Keratinocyte (primary cell): ENCODE results near the gene NEAT1. TPM values are rescaled to one million over a fixed set of nuclear protein-coding genes. Genes with fewer than 3 reads are reported as not detected.

ENCODE experiments used
- DNase-seq: peaks from one replicate; pipeline ENCODE4 v3.0.0-alpha.2; 2011; ENCODE audit warnings: low read depth, missing footprints, low spot score
- FAIRE-seq: peaks from 2 replicates; lab custom pipeline; 2011; peaks lifted over from hg19 to GRCh38; lab: Jason Lieb, UNC
- H2AFZ ChIP-seq: 2 replicates; pipeline ENCODE4 v1.6.0; 2012; ENCODE audit warnings: low read length, control low read depth, inconsistent platforms; ENCODE audit not compliant: control insufficient read depth
- H3K27ac ChIP-seq: 2 replicates; pipeline ENCODE4 v1.5.1; 2011; ENCODE audit warnings: low read length; ENCODE audit not compliant: control insufficient read depth, insufficient read depth
- H3K27me3 ChIP-seq: 3 replicates; pipeline ENCODE4 v1.6.0; 2011; ENCODE audit warnings: low read length; ENCODE audit not compliant: control insufficient read depth, insufficient read depth; ENCODE audit errors: extremely low read depth
- H3K36me3 ChIP-seq, 2 experiments: 2 replicates in 1 of 2; 3 replicates in 1 of 2; pipeline ENCODE4 v1.5.1; 2011; ENCODE audit warnings: low read length in 2 of 2, mild to moderate bottlenecking in 1 of 2; ENCODE audit not compliant: control insufficient read depth in 2 of 2, insufficient read depth in 2 of 2; ENCODE audit errors: extremely low read depth in 1 of 2
- H3K4me1 ChIP-seq: 3 replicates; pipeline ENCODE4 v1.5.1; 2011; ENCODE audit warnings: low read length; ENCODE audit not compliant: control insufficient read depth, insufficient read depth; ENCODE audit errors: extremely low read depth
- H3K4me2 ChIP-seq: 3 replicates; pipeline ENCODE4 v1.6.0; 2011; ENCODE audit warnings: low read depth, low read length; ENCODE audit not compliant: control insufficient read depth, insufficient read depth; ENCODE audit errors: extremely low read depth
- H3K4me3 ChIP-seq, 3 experiments: fragments of 200-600 bp in 1 of 3; sonication (generic) in 1 of 3; 2 replicates in 2 of 3; 3 replicates in 1 of 3; pipeline ENCODE4 v1.5.1; 2011 to 2016; ENCODE audit warnings: low read length in 3 of 3, mild to moderate bottlenecking in 3 of 3, control low read depth in 2 of 3, inconsistent platforms in 1 of 3, low read depth in 1 of 3, mixed read lengths in 1 of 3, mixed run types in 1 of 3, moderate library complexity in 1 of 3; ENCODE audit not compliant: control insufficient read depth in 2 of 3, insufficient read depth in 2 of 3; ENCODE audit errors: extremely low read depth in 1 of 3
- H3K79me2 ChIP-seq: 2 replicates; pipeline ENCODE4 v1.6.0; 2012; ENCODE audit warnings: low read length; ENCODE audit not compliant: control insufficient read depth, insufficient read depth
- H3K9ac ChIP-seq: 3 replicates; pipeline ENCODE4 v1.6.0; 2011; ENCODE audit warnings: low read length; ENCODE audit not compliant: control insufficient read depth, insufficient read depth; ENCODE audit errors: extremely low read depth
- H3K9me1 ChIP-seq: 3 replicates; pipeline ENCODE4 v1.6.0; 2011; ENCODE audit warnings: low read length; ENCODE audit not compliant: control insufficient read depth, insufficient read depth; ENCODE audit errors: extremely low read depth
- H3K9me3 ChIP-seq: 2 replicates; pipeline ENCODE4 v1.5.1; 2012; ENCODE audit warnings: low read depth, low read length; ENCODE audit not compliant: control insufficient read depth
- H4K20me1 ChIP-seq: 3 replicates; pipeline ENCODE4 v1.6.0; 2011; ENCODE audit warnings: low read length; ENCODE audit not compliant: control insufficient read depth, insufficient read depth; ENCODE audit errors: extremely low read depth
- EZH2 ChIP-seq: IDR thresholded peaks from one replicate; pipeline ENCODE4 v1.6.1; 2012; ENCODE audit warnings: inconsistent platforms, mild to moderate bottlenecking, low read length, moderate library complexity
- dilution Hi-C: fragments of 300-500 bp; cut with MboI; formaldehyde crosslinking; loops from one replicate; pipeline ENCODE4 v1.7.0; 2020; ENCODE audit warnings: low sequenced_read_pairs; ENCODE audit not compliant: extremely low pct_ligation_motif_present
- polyA plus RNA-seq, 5 experiments: library from polyadenylated mRNA; depleted of rRNA in 3 of 5; stranded (reverse) in 3 of 5; stranded (forward) in 1 of 5; unstranded in 1 of 5; fragments of >200 nt; gene quantifications; 1 replicate in 1 of 5; 2 replicates in 3 of 5; 3 replicates in 1 of 5; pipeline versions ENCODE4 v1.2.1 to v1.2.3, GENCODE V29; 2011 to 2012; ENCODE audit warnings: missing spikeins in 2 of 5, low read depth in 1 of 5, low replicate concordance in 1 of 5
- TF ChIP-seq, protein P1 (sequence below), 3 experiments: IDR thresholded peaks in 1 of 3; conservative IDR thresholded peaks in 1 of 3; optimal IDR thresholded peaks in 1 of 3; 2 replicates in 2 of 3; 3 replicates in 1 of 3; pipeline versions ENCODE3 to v1.5.1; 2011; ENCODE audit warnings: low read length in 3 of 3, mild to moderate bottlenecking in 3 of 3, moderate library complexity in 2 of 3, control low read depth in 1 of 3, inconsistent platforms in 1 of 3; ENCODE audit not compliant: insufficient read depth in 2 of 3; ENCODE audit errors: extremely low read depth in 1 of 3

The NEAT1 gene
- polyA plus RNA-seq, 1 donor (not counting 4 experiments of a cell fraction or from before 2014, with no cell fraction given), result 270 TPM

DNA sequence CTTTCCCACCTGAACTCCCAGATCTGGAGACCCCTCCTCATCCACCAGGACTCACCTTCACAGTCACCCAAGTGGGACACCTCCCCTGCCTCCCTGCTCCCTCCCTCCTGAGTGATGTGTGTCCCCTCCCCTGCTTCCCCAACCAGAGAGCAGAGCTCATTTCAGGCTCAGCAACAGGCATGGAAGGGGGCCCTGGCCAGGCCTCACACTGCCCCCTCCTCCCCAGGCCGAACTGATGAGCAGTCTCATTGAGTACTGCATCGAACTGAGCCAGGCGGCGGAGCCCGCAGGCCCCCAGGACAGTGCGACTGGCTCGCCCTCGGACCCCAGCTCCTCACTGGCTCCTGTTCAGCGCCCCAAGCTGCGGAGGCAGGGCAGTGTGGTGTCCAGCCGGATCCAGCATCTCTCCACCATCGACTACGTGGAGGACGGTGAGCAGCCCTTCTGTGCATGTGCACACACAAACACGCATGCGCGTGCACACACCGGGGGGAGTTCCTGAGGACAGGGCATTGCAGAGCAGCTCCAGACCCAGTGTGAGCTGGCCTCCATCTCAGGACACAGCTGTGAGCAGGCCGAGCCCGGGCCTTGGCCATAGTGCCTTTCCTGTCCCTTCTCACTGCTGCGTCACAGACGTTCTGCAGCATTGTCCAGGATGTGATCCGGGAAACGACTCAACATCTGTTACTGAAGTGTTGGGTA lies 17.8 kb upstream of the NEAT1 start:
- H2AFZ ChIP-seq, result no peak overlapping the region
- no peaks in the 10 kb centered on the region for H4K20me1 ChIP-seq
- no peaks in the 10 kb centered on the region for H3K9me1 ChIP-seq
- H3K4me3 ChIP-seq, result no peak overlapping the region
- no peaks in the 10 kb centered on the region for H3K27me3 ChIP-seq
- H3K27ac ChIP-seq, result no peak overlapping the region
- no peak overlapping the region for H3K4me2 ChIP-seq
- DNase-seq, result no peak
- TF ChIP-seq EZH2, result no peak
- TF ChIP-seq, protein P1, sequence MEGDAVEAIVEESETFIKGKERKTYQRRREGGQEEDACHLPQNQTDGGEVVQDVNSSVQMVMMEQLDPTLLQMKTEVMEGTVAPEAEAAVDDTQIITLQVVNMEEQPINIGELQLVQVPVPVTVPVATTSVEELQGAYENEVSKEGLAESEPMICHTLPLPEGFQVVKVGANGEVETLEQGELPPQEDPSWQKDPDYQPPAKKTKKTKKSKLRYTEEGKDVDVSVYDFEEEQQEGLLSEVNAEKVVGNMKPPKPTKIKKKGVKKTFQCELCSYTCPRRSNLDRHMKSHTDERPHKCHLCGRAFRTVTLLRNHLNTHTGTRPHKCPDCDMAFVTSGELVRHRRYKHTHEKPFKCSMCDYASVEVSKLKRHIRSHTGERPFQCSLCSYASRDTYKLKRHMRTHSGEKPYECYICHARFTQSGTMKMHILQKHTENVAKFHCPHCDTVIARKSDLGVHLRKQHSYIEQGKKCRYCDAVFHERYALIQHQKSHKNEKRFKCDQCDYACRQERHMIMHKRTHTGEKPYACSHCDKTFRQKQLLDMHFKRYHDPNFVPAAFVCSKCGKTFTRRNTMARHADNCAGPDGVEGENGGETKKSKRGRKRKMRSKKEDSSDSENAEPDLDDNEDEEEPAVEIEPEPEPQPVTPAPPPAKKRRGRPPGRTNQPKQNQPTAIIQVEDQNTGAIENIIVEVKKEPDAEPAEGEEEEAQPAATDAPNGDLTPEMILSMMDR (optimal IDR thresholded peaks at IDR 0.05 in 1 of 3, IDR thresholded peaks at IDR 0.05 in 1 of 3, conservative IDR thresholded peaks at IDR 0.05 in 1 of 3; ENCODE audit: extremely low read depth in 1 of 3, insufficient read depth in 2 of 3, low read length in 3 of 3), result no peak
- dilution Hi-C loops, result no loop called here
- no peaks in the 10 kb centered on the region for H3K79me2 ChIP-seq
- peaks cover 26 to 33% of the 10 kb centered on the region in 2 experiments for H3K36me3 ChIP-seq
- H3K9ac ChIP-seq, result no peak overlapping the region
- no peaks in the 10 kb centered on the region for H3K9me3 ChIP-seq
- H3K4me1 ChIP-seq, result no peaks in the 10 kb centered on the region
- FAIRE-seq, result no peak

DNA sequence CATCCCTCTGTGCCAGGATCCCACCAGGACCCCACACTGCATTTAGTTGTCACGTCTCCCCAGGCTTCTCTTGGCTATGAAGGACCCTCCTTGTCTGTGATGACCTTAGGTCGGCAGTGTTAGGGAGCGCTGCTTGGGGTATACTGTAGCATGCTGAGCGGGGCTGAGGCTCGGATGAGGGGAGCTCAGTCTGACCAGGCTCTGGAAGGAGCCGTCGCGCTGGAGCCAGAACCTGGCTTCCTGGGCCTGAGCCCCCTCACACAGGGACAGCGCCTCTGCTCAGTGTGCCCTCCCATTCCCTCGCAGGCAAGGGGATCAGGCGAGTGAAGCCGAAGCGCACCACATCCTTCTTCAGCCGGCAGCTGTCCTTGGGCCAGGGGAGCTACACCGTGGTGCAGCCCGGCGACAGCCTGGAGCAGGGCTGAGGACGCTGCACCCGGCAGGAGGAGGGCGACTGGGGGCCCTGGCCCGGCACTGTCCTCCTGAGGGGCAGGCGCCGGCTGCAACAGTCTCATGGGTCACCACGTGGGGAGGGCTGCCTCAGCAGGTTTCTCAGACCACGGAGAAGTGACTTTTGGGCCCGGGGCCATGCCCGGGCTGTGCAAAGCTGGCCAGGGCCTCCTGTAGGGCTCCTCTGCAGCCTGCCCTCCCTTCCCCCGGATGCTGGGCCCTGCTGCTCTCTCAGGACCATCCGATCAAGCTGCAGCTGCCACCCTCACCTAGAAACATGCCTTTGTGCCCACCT lies 11.5 kb upstream of the NEAT1 start:
- FAIRE-seq (no peak), DNase-seq (no peak)
- no peaks in the 10 kb centered on the region for H3K9me3 ChIP-seq
- H3K27me3 ChIP-seq, result no peaks in the 10 kb centered on the region
- TF ChIP-seq EZH2, result no peak
- TF ChIP-seq, protein P1 (optimal IDR thresholded peaks at IDR 0.05 in 1 of 3, IDR thresholded peaks at IDR 0.05 in 1 of 3, conservative IDR thresholded peaks at IDR 0.05 in 1 of 3; ENCODE audit: extremely low read depth in 1 of 3, insufficient read depth in 2 of 3, low read length in 3 of 3), result no peak
- no peak overlapping the region for H2AFZ ChIP-seq
- no peak overlapping the region for H3K27ac ChIP-seq
- H3K4me1 ChIP-seq, result peaks cover 3% of the 10 kb centered on the region
- no peak overlapping the region for H3K9ac ChIP-seq
- no peak overlapping the region for H3K4me3 ChIP-seq
- no peaks in the 10 kb centered on the region for H4K20me1 ChIP-seq
- no peaks in the 10 kb centered on the region for H3K9me1 ChIP-seq
- H3K79me2 ChIP-seq, result no peaks in the 10 kb centered on the region
- H3K36me3 ChIP-seq, result peaks cover 11 to 28% of the 10 kb centered on the region in 2 experiments
- no peak overlapping the region for H3K4me2 ChIP-seq
- dilution Hi-C loops, result no loop called here
